Endothelial cell (in vitro differentiated cells): Measurements from ENCODE around the gene NPRL2. TPM values are rescaled to one million over a fixed set of nuclear protein-coding genes. Genes with fewer than 3 reads are reported as not detected.

Source experiments
- DNase-seq: peaks from one replicate; pipeline ENCODE4 v3.0.0; 2021; ENCODE audit warnings: low spot score
- H3K27ac Mint-ChIP-seq: one replicate; pipeline ENCODE4 v1.8.0; 2021; ENCODE audit warnings: mixed read lengths, inconsistent platforms; ENCODE audit not compliant: unreplicated experiment
- H3K27me3 Mint-ChIP-seq: one replicate; pipeline ENCODE4 v1.8.0; 2021; ENCODE audit warnings: mild to moderate bottlenecking, moderate library complexity, mixed read lengths, inconsistent platforms; ENCODE audit not compliant: unreplicated experiment
- H3K36me3 Mint-ChIP-seq: one replicate; pipeline ENCODE4 v1.8.0; 2021; ENCODE audit warnings: mild to moderate bottlenecking, low read depth, mixed read lengths, inconsistent platforms; ENCODE audit not compliant: unreplicated experiment
- H3K4me1 Mint-ChIP-seq: one replicate; pipeline ENCODE4 v1.8.0; 2021; ENCODE audit warnings: mild to moderate bottlenecking, mixed read lengths, inconsistent platforms; ENCODE audit not compliant: unreplicated experiment
- H3K4me3 Mint-ChIP-seq: one replicate; pipeline ENCODE4 v1.8.0; 2021; ENCODE audit warnings: mild to moderate bottlenecking, mixed read lengths, inconsistent platforms; ENCODE audit not compliant: unreplicated experiment
- H3K9me3 Mint-ChIP-seq: one replicate; pipeline ENCODE4 v1.8.0; 2021; ENCODE audit warnings: mixed read lengths, inconsistent platforms; ENCODE audit not compliant: unreplicated experiment
- CTCF ChIP-seq: fragments of 200-600 bp; sonication (generic); IDR thresholded peaks from one replicate; pipeline ENCODE4 v1.5.0; 2021; ENCODE audit warnings: antibody characterized with exemption; ENCODE audit not compliant: unreplicated experiment
- total RNA-seq: library from RNA; stranded (reverse); fragmentation: NEBNext Ultra II Directional; extraction: Animal tissue kit (Norgen Biotek cat#: 25700); gene quantifications from one replicate; pipeline ENCODE4 v1.2.1, GENCODE V29; 2021; ENCODE audit not compliant: unreplicated experiment

The NPRL2 gene
- total RNA-seq, 1 donor from 2014 or later, result 18.0 TPM

- H3K27me3 Mint-ChIP-seq, result peaks cover 16% of the 10 kb centered on the region
- DNase-seq, result no peak
- TF ChIP-seq CTCF, result no peak
- H3K4me3 Mint-ChIP-seq, result no peak overlapping the region
- no peaks in the 10 kb centered on the region for H3K9me3 Mint-ChIP-seq
- no peak overlapping the region for H3K27ac Mint-ChIP-seq
- H3K4me1 Mint-ChIP-seq, result peaks cover 6% of the 10 kb centered on the region
- peaks cover 2% of the 10 kb centered on the region for H3K36me3 Mint-ChIP-seq
Observed at GRCh38 chr3:50345008-50345407, 5.6 kb downstream of the NPRL2 start.

- no peaks in the 10 kb centered on the region for H3K9me3 Mint-ChIP-seq
- DNase-seq, result no peak
- H3K4me3 Mint-ChIP-seq, result no peak overlapping the region
- no peak overlapping the region for H3K27ac Mint-ChIP-seq
- peaks cover 10% of the 10 kb centered on the region for H3K36me3 Mint-ChIP-seq
- no peak for TF ChIP-seq CTCF
- H3K4me1 Mint-ChIP-seq, result peaks cover 20% of the 10 kb centered on the region
- H3K27me3 Mint-ChIP-seq, result peaks cover 29% of the 10 kb centered on the region
Observed at GRCh38 chr3:50342813-50343633, 7.6 kb downstream of the NPRL2 start.

- no peak for TF ChIP-seq CTCF
- H3K27me3 Mint-ChIP-seq, result peaks cover 30% of the 10 kb centered on the region
- no peak for DNase-seq
- peaks cover 21% of the 10 kb centered on the region for H3K4me1 Mint-ChIP-seq
- no peak overlapping the region for H3K4me3 Mint-ChIP-seq
- no peaks in the 10 kb centered on the region for H3K9me3 Mint-ChIP-seq
- peaks cover 10% of the 10 kb centered on the region for H3K36me3 Mint-ChIP-seq
- H3K27ac Mint-ChIP-seq, result no peak overlapping the region
Observed at GRCh38 chr3:50341996-50342650, 8.5 kb downstream of the NPRL2 start.

- Mint-ChIP-seq H3K4me1 (peaks cover 23% of the 10 kb centered on the region), H3K36me3 (peaks cover 10% of the 10 kb centered on the region), H3K27ac (no peak overlapping the region), H3K4me3 (no peak overlapping the region), H3K9me3 (no peaks in the 10 kb centered on the region), H3K27me3 (peaks cover 30% of the 10 kb centered on the region)
- no peak for DNase-seq
- no peak for TF ChIP-seq CTCF
Observed at GRCh38 chr3:50341537-50341936, 9.0 kb downstream of the NPRL2 start.
